ENCODE measurements around the gene LCN12. TPM values are rescaled to one million over a fixed set of nuclear protein-coding genes. Genes with fewer than 3 reads are reported as not detected.

Gene LCN12
- total RNA-seq, 3 donors from 2014 or later: 1.8 to 5.6 TPM; not detected in 1

DNA sequence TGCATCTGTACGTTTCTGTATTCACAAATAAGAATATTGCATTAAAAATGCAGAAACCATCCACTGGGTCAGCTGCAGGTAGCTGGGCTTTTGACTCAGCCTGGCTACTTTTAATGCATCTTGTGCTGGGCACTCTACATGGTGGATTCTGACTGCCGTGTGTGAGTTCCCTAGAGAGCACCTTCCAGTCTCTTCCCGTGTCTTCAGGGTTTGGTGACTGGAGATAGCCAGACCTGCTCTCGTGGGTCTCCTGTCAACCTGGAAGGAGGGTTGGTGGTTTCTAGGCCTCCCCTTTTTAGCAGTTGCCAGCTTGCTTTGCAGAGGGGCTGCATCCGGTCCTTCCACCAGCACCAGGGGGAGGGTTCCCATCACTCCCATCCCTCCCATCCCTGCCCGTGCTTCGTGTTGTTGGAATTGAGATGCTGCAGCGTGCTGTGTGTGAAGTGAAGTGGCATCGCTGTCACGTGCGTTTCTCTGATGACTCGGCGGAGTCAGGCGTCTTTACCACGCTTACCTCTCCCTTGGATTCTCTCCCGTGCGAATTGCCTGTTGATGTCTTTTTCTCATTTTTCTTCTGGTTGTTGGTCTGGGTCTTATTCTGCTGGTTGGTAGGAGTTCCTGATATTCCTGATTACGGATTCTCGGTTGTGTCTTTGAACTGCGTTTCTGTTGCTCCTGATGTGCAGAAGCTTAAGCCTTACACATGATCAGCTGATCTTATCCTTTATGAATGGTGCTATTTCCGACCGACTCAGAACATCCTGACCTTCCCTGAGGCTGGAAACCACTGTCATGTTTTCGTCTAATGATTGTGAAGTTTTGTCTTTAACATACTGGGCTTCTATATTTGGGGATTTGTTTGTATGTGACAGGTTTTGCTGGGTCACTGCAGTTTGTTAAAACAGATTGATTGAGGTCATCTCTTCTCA is 24.5 kb upstream of the LCN12 start:
- H3K4me1 ChIP-seq: no peaks in the 10 kb centered on the region
- DNase-seq (ENCODE audit: low spot score in 2 of 2): no peak
- no peaks in the 10 kb centered on the region for H3K9me3 ChIP-seq
- H3K27ac ChIP-seq: peak overlapping the region in 1 of 2 donors; percentile 25
- no peak overlapping the region for H3K4me3 ChIP-seq
- intact Hi-C loops (cut with DNase I; ENCODE audit: low total_unique reads): no loop called here
- no peaks in the 10 kb centered on the region for H3K36me3 ChIP-seq
- no peak for TF ChIP-seq CTCF (IDR thresholded peaks at IDR 0.05)
- TF ChIP-seq POLR2AphosphoS5 (IDR thresholded peaks at IDR 0.05): no peak
- TF ChIP-seq POLR2A (IDR thresholded peaks at IDR 0.05): no peak
- H3K27me3 ChIP-seq: no peaks in the 10 kb centered on the region

DNA sequence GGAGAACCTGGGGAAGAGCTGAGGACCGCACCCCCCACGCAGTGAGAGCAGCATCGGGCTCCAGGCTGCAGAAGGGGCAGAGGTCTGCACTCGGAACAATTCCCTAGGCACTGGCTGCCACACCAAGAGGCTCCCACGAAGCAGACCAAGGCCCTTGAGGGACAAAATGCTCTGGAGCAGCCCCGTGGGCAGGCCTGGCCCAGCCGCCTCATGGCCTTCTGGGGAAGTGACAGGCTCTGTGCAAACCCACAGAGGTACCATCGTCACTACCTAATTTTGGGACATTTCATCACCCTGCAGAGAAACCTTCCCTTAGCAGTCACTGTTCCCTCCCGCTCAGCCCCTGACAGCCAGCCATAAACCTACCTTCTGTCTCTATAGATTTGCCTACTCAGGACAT is 23.5 kb upstream of the LCN12 start:
- Histone ChIP-seq H3K4me3 (no peak overlapping the region), H3K27me3 (no peaks in the 10 kb centered on the region), H3K36me3 (no peaks in the 10 kb centered on the region), H3K27ac (peak overlapping the region in 1 of 2 donors; percentile 25), H3K4me1 (no peaks in the 10 kb centered on the region), H3K9me3 (no peaks in the 10 kb centered on the region)
- no peak for TF ChIP-seq CTCF (IDR thresholded peaks at IDR 0.05)
- TF ChIP-seq POLR2AphosphoS5 (IDR thresholded peaks at IDR 0.05): no peak
- no peak for TF ChIP-seq POLR2A (IDR thresholded peaks at IDR 0.05)
- DNase-seq (ENCODE audit: low spot score in 2 of 2): no peak
- intact Hi-C loops (cut with DNase I; ENCODE audit: low total_unique reads): no loop called here

DNA sequence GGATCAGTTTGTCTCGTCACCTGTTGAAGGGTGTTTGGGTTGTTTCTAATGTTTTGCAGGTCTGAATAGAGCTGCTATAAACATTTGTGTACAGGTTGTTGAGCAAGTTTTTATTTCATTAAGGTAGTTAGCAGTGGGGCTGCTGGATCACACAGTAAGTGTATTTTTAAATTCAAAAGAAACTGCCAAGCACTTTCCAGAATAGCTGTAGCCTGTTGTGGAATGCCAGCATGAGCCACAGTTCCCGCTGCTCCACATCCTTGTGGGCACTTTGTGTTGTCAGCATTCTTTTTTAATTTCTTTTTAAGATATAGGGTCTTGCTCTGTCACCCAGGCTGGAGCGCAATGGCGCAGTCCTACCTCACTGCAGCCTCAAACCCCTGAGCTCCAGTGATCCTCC is 22.1 kb upstream of the LCN12 start:
- no peak for TF ChIP-seq POLR2AphosphoS5 (IDR thresholded peaks at IDR 0.05)
- no peak for TF ChIP-seq POLR2A (IDR thresholded peaks at IDR 0.05)
- TF ChIP-seq CTCF (IDR thresholded peaks at IDR 0.05): no peak
- Histone ChIP-seq H3K27ac (no peak overlapping the region), H3K27me3 (no peaks in the 10 kb centered on the region), H3K9me3 (no peaks in the 10 kb centered on the region), H3K4me1 (no peaks in the 10 kb centered on the region), H3K36me3 (no peaks in the 10 kb centered on the region), H3K4me3 (no peak overlapping the region)
- intact Hi-C loops (cut with DNase I; ENCODE audit: low total_unique reads): no loop called here
- DNase-seq (ENCODE audit: low spot score in 2 of 2): no peak

GRCh38 chr9:136931611-136932130 is 20.4 kb upstream of the LCN12 start:
- no peak for DNase-seq (ENCODE audit: low spot score in 2 of 2)
- Histone ChIP-seq H3K4me3 (no peak overlapping the region), H3K27me3 (no peaks in the 10 kb centered on the region), H3K4me1 (no peaks in the 10 kb centered on the region), H3K36me3 (no peaks in the 10 kb centered on the region), H3K9me3 (no peaks in the 10 kb centered on the region), H3K27ac (no peak overlapping the region)
- intact Hi-C loops (cut with DNase I; ENCODE audit: low total_unique reads): no loop called here
- no peak for TF ChIP-seq POLR2A (IDR thresholded peaks at IDR 0.05)

- no peak overlapping the region for H3K4me3 ChIP-seq
- TF ChIP-seq POLR2A (IDR thresholded peaks at IDR 0.05) (no peak), POLR2AphosphoS5 (IDR thresholded peaks at IDR 0.05) (no peak), CTCF (IDR thresholded peaks at IDR 0.05) (no peak)
- no peak for DNase-seq (ENCODE audit: low spot score in 2 of 2)
- H3K9me3 ChIP-seq: no peaks in the 10 kb centered on the region
- H3K36me3 ChIP-seq: no peaks in the 10 kb centered on the region
- no peak overlapping the region for H3K27ac ChIP-seq
- no peaks in the 10 kb centered on the region for H3K27me3 ChIP-seq
- intact Hi-C loops (cut with DNase I; ENCODE audit: low total_unique reads): no loop called here
- H3K4me1 ChIP-seq: no peaks in the 10 kb centered on the region
Observed at GRCh38 chr9:136934277-136934676, 17.8 kb upstream of the LCN12 start.
